Kidney (tissue), 22 donors: Measurements from ENCODE around the gene NDUFB1. TPM values are rescaled to one million over a fixed set of nuclear protein-coding genes. Genes with fewer than 3 reads are reported as not detected.

Source experiments
- DNase-seq, 5 donors: peaks; one replicate each; pipeline ENCODE4 v3.0.0-alpha.2; 2013 to 2020
- FAIRE-seq: peaks from 2 replicates; lab custom pipeline; 2012; peaks lifted over from hg19 to GRCh38; lab: Jason Lieb, UNC
- H3K27ac ChIP-seq, 2 donors: one replicate each; pipeline ENCODE4 v1.7.0; 2013; ENCODE audit warnings: low read depth in 2 of 2, low read length in 2 of 2, inconsistent platforms in 1 of 2
- H3K27me3 ChIP-seq: one replicate; pipeline ENCODE4 v1.7.1; 2013; ENCODE audit warnings: low read length, inconsistent platforms; ENCODE audit not compliant: control insufficient read depth, insufficient read depth
- H3K36me3 ChIP-seq, 3 donors: one replicate each; pipeline versions ENCODE4 v1.7.0 to v1.7.1; 2013; ENCODE audit warnings: low read length in 3 of 3, control low read depth in 1 of 3, inconsistent platforms in 1 of 3; ENCODE audit not compliant: insufficient read depth in 3 of 3, control insufficient read depth in 2 of 3
- H3K4me1 ChIP-seq, 3 donors: one replicate each; pipeline versions ENCODE4 v1.7.0 to v1.7.1; 2013; ENCODE audit warnings: low read length in 3 of 3, inconsistent platforms in 1 of 3, low read depth in 1 of 3; ENCODE audit not compliant: control insufficient read depth in 2 of 3, insufficient read depth in 2 of 3
- H3K4me3 ChIP-seq, 3 donors: one replicate each; pipeline versions ENCODE4 v1.7.0 to v1.8.1; 2013; ENCODE audit warnings: low read length in 3 of 3, control low read depth in 1 of 3, inconsistent platforms in 1 of 3
- H3K9ac ChIP-seq, 3 donors: one replicate each; pipeline versions ENCODE4 v1.7.0 to v1.7.1; 2013; ENCODE audit warnings: low read length in 3 of 3, control low read depth in 1 of 3, inconsistent platforms in 1 of 3
- H3K9me3 ChIP-seq, 3 donors: one replicate each; pipeline versions ENCODE4 v1.7.0 to v1.7.1; 2013; ENCODE audit warnings: low read length in 3 of 3, control low read depth in 1 of 3, inconsistent platforms in 1 of 3; ENCODE audit not compliant: control insufficient read depth in 2 of 3, insufficient read depth in 1 of 3
- intact Hi-C: fragments of 100-400 bp; cut with DNase I; formaldehyde crosslinking; loops from one replicate; pipeline ENCODE4 v1.11.1; 2022
- long read RNA-seq, 10 donors: library from polyadenylated mRNA in 1 of 10; unstranded in 1 of 10; transcript quantifications; one replicate each; pipeline ENCODE4 v2.0.0 and lab custom pipeline, GENCODE V29; 2021 to 2026
- polyA plus RNA-seq: library from polyadenylated mRNA; stranded (reverse); fragments of 350-450 nt; fragmentation: Illumina TruSeq; extraction: RNeasy Lipid Tissue Mini Kit (QIAGEN cat#74804); gene quantifications from one replicate; pipeline ENCODE4 v1.2.3, GENCODE V29; 2014; ENCODE audit warnings: low read depth, low replicate concordance; ENCODE audit not compliant: insufficient read depth
- total RNA-seq: library from RNA; stranded (reverse); fragmentation: NEBNext Ultra II Directional; extraction: Animal tissue kit (Norgen Biotek cat#: 25700); gene quantifications from one replicate; pipeline ENCODE4 v1.2.1, GENCODE V29; 2021
- TF ChIP-seq, protein P1 (sequence below): IDR thresholded peaks from 3 replicates; pipeline ENCODE4 v1.5.1; 2012; ENCODE audit warnings: mild to moderate bottlenecking, moderate library complexity, borderline replicate concordance; ENCODE audit not compliant: insufficient read depth; ENCODE audit errors: extremely low read depth
- donor health status: control.
- donor health status: control.
- donor health status: control.
- donor health status: control.
- donor health status: control.
- donor health status: DM: yes; HTN: yes; CAD: no.
- donor health status: Normal renal cell carcinoma (clear cell type).

Gene NDUFB1
- 128 TPM for total RNA-seq
- 1,129 TPM for polyA plus RNA-seq
- long read RNA-seq, donor 1, transcript NDUFB1-201 (3 exons, 528 nt), result major isoform, 93 of 151 reads
- long read RNA-seq, donor 1, transcript NDUFB1-203 (2 exons, 1,333 nt), result minor isoform, 56 of 151 reads
- long read RNA-seq, donor 1, partial matches to known transcripts, result 0 of 151 reads
- long read RNA-seq, donor 1, other reads (novel, unspliced or antisense), result 0 of 151 reads
- long read RNA-seq, donor 2, transcript NDUFB1-203 (2 exons, 1,333 nt), result minor isoform, 55 of 199 reads
- long read RNA-seq, donor 2, transcript NDUFB1-201 (3 exons, 528 nt), result major isoform, 143 of 199 reads
- long read RNA-seq, donor 2, partial matches to known transcripts, result 0 of 199 reads
- long read RNA-seq, donor 2, other reads (novel, unspliced or antisense), result 0 of 199 reads
- long read RNA-seq, donor 3, transcript NDUFB1-203 (2 exons, 1,333 nt), result minor isoform, 65 of 302 reads
- long read RNA-seq, donor 3, transcript NDUFB1-201 (3 exons, 528 nt), result major isoform, 220 of 302 reads
- long read RNA-seq, donor 3, partial matches to known transcripts, result 15 of 302 reads
- long read RNA-seq, donor 3, other reads (novel, unspliced or antisense), result 0 of 302 reads
- long read RNA-seq, donor 4, transcript NDUFB1-201 (3 exons, 528 nt), result major isoform, 77 of 102 reads
- long read RNA-seq, donor 4, transcript NDUFB1-203 (2 exons, 1,333 nt), result minor isoform, 23 of 102 reads
- long read RNA-seq, donor 4, partial matches to known transcripts, result 0 of 102 reads
- long read RNA-seq, donor 4, other reads (novel, unspliced or antisense), result 0 of 102 reads
- long read RNA-seq, donor 5, transcript NDUFB1-201 (3 exons, 528 nt), result major isoform, 6 of 12 reads
- long read RNA-seq, donor 5, transcript NDUFB1-203 (2 exons, 1,333 nt), result major isoform, 6 of 12 reads
- long read RNA-seq, donor 5, partial matches to known transcripts, result 0 of 12 reads
- long read RNA-seq, donor 5, other reads (novel, unspliced or antisense), result 0 of 12 reads
- long read RNA-seq, donor 6, transcript NDUFB1-203 (2 exons, 1,333 nt), result minor isoform, 152 of 529 reads
- long read RNA-seq, donor 6, transcript NDUFB1-201 (3 exons, 528 nt), result major isoform, 361 of 529 reads
- long read RNA-seq, donor 6, partial matches to known transcripts, result 5 of 529 reads
- long read RNA-seq, donor 6, other reads (novel, unspliced or antisense), result 6 of 529 reads
- long read RNA-seq, donor 7, transcript NDUFB1-201 (3 exons, 528 nt), result major isoform, 69 of 75 reads
- long read RNA-seq, donor 7, partial matches to known transcripts, result 1 of 75 reads
- long read RNA-seq, donor 7, other reads (novel, unspliced or antisense), result 1 of 75 reads
- long read RNA-seq, donor 8, transcript NDUFB1-201 (3 exons, 528 nt), result major isoform, 124 of 156 reads
- long read RNA-seq, donor 8, transcript NDUFB1-203 (2 exons, 1,333 nt), result minor isoform, 31 of 156 reads
- long read RNA-seq, donor 8, partial matches to known transcripts, result 0 of 156 reads
- long read RNA-seq, donor 8, other reads (novel, unspliced or antisense), result 0 of 156 reads
- long read RNA-seq, donor 9, transcript NDUFB1-203 (2 exons, 1,333 nt), result minor isoform, 20 of 124 reads
- long read RNA-seq, donor 9, transcript NDUFB1-201 (3 exons, 528 nt), result major isoform, 103 of 124 reads
- long read RNA-seq, donor 9, partial matches to known transcripts, result 0 of 124 reads
- long read RNA-seq, donor 9, other reads (novel, unspliced or antisense), result 0 of 124 reads
- long read RNA-seq, donor 10, transcript NDUFB1-203 (2 exons, 1,333 nt), result minor isoform, 66 of 193 reads
- long read RNA-seq, donor 10, transcript NDUFB1-201 (3 exons, 528 nt), result major isoform, 118 of 193 reads
- long read RNA-seq, donor 10, partial matches to known transcripts, result 5 of 193 reads
- long read RNA-seq, donor 10, other reads (novel, unspliced or antisense), result 0 of 193 reads

DNA sequence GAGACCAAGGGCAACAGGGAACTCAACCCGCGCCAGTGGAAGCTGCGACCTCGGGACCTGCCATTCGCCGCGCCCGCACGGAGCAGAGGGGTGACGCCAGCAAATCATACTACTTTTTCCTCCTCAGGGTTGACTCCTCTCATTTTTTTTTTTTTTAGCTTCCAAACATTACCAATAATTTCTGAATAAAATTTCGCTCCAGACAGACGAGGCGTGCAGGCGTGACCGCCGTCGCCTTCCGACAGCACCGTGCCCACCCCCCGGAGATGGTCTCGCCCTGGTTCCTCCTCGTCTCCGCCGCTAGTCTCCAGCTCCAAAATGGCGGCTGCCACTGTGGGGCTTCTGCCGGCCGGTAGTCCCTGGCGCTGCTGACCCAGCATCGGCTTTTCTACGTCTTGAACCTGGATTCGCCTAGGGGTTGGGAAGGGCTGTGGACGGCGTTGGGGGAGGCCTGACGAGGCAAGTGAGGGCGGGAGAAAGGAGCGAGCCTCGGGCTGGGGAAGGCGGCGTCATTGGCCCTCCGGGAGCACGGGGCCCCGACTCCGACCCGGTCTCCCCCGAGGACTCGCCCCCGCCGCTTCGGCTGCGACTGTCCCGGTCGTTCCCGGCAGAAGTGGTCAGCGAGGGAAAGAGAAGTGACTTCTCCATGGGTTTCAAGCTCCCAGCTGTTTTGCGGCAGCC lies at the start of gene NDUFB1, which contains the start of gene CPSF2:
Gene NDUFB1 (minus strand): TSS at position 37 of the 681 bp plus-strand sequence. CDS start 4,069 bp downstream, outside the sequence.
Gene CPSF2 (plus strand): TSS at position 300 of the 681 bp plus-strand sequence. CDS start 9,016 bp downstream, outside the sequence.
- H3K27ac ChIP-seq, result peak within 1 kb of the TSS; percentile 96
- intact Hi-C loops, result no loop called here
- H3K4me3 ChIP-seq, result peak within 1 kb of the TSS; percentile 90 to 99 (median 94)
- FAIRE-seq (no peak), DNase-seq (peak; percentile 85 to 93 (median 91))
- peaks cover 0 to 2% (median 0%) of the 10 kb centered on the region in 3 donors for H3K4me1 ChIP-seq
- peaks cover 0 to 9% (median 4%) of the 10 kb centered on the region in 3 donors for H3K36me3 ChIP-seq
- no peaks in the 10 kb centered on the region for H3K9me3 ChIP-seq
- H3K9ac ChIP-seq, result peak within 1 kb of the TSS; percentile 84 to 97 (median 87)
- H3K27me3 ChIP-seq, result no peaks in the 10 kb centered on the region
- TF ChIP-seq, protein P1, sequence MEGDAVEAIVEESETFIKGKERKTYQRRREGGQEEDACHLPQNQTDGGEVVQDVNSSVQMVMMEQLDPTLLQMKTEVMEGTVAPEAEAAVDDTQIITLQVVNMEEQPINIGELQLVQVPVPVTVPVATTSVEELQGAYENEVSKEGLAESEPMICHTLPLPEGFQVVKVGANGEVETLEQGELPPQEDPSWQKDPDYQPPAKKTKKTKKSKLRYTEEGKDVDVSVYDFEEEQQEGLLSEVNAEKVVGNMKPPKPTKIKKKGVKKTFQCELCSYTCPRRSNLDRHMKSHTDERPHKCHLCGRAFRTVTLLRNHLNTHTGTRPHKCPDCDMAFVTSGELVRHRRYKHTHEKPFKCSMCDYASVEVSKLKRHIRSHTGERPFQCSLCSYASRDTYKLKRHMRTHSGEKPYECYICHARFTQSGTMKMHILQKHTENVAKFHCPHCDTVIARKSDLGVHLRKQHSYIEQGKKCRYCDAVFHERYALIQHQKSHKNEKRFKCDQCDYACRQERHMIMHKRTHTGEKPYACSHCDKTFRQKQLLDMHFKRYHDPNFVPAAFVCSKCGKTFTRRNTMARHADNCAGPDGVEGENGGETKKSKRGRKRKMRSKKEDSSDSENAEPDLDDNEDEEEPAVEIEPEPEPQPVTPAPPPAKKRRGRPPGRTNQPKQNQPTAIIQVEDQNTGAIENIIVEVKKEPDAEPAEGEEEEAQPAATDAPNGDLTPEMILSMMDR, result no peak

DNA sequence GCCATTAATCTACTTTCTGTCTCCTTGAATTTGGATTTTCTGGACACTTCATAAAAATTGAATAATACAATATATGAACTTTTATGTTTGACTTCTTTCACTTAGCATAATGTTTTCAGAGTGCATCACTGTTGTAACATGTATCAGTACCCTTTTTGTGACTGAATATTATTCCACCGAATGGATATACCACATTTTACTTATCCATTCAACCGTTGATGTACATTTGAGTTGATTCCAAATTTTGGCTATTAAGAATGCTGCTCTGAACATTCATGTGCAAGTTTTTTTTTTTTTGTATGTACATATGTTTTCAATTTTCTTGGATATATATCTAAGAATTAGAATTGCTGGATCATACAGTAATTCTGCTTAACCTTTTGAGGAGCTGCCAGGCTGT lies 43.5 kb upstream of the NDUFB1 start:
- Histone ChIP-seq H3K4me3 (no peak overlapping the region), H3K27me3 (no peaks in the 10 kb centered on the region), H3K4me1 (no peaks in the 10 kb centered on the region), H3K9me3 (peaks cover 0 to 2% (median 0%) of the 10 kb centered on the region in 3 donors), H3K9ac (no peak overlapping the region), H3K27ac (no peak overlapping the region), H3K36me3 (peaks cover 4 to 12% (median 11%) of the 10 kb centered on the region in 3 donors)
- DNase-seq (no peak), FAIRE-seq (no peak)
- intact Hi-C loops, result no loop called here
- TF ChIP-seq, protein P1, result no peak
